ENCODE measurements around the gene WNT5B. TPM values are rescaled to one million over a fixed set of nuclear protein-coding genes. Genes with fewer than 3 reads are reported as not detected.

WNT5B gene
- total RNA-seq, 1 donor from 2014 or later: 11.3 TPM

DNA sequence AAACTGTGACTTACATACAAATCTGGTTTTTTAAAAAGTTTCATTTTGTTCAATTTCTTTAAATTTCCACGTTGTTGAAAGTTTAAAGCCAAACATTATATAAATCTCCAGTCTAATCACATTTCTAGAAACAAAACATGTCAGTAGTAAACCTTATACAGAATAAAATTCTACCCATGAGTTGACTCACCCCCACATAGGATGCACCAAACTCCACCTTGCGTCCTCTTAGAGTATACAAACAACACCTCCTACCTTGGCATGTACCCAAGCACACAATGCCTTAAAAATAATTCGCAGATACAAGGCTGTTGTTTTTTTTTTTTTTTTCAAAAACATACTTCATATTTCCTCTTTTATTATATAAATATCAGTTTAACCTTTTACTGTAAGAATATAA, 38.0 kb upstream of the WNT5B start:
- no peaks in the 10 kb centered on the region for H3K9me3 Mint-ChIP-seq
- H3K36me3 Mint-ChIP-seq: peaks cover 30% of the 10 kb centered on the region
- TF ChIP-seq, protein P1, sequence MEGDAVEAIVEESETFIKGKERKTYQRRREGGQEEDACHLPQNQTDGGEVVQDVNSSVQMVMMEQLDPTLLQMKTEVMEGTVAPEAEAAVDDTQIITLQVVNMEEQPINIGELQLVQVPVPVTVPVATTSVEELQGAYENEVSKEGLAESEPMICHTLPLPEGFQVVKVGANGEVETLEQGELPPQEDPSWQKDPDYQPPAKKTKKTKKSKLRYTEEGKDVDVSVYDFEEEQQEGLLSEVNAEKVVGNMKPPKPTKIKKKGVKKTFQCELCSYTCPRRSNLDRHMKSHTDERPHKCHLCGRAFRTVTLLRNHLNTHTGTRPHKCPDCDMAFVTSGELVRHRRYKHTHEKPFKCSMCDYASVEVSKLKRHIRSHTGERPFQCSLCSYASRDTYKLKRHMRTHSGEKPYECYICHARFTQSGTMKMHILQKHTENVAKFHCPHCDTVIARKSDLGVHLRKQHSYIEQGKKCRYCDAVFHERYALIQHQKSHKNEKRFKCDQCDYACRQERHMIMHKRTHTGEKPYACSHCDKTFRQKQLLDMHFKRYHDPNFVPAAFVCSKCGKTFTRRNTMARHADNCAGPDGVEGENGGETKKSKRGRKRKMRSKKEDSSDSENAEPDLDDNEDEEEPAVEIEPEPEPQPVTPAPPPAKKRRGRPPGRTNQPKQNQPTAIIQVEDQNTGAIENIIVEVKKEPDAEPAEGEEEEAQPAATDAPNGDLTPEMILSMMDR (conservative IDR thresholded peaks at IDR 0.05): peak; percentile 36
- no peak for DNase-seq (ENCODE audit: extremely low spot score, unreplicated experiment)
- H3K4me1 Mint-ChIP-seq (ENCODE audit: unreplicated experiment): peaks cover 40% of the 10 kb centered on the region
- peak overlapping the region; percentile 28 for H3K27ac Mint-ChIP-seq
- peak overlapping the region; percentile 88 for H3K4me3 Mint-ChIP-seq
- H3K27me3 Mint-ChIP-seq: peaks cover 4% of the 10 kb centered on the region

GRCh38 chr12:1591543-1591942, 37.5 kb upstream of the WNT5B start:
- no peak for DNase-seq (ENCODE audit: extremely low spot score, unreplicated experiment)
- H3K27me3 Mint-ChIP-seq: peaks cover 4% of the 10 kb centered on the region
- TF ChIP-seq, protein P1 (conservative IDR thresholded peaks at IDR 0.05): no peak
- H3K4me1 Mint-ChIP-seq (ENCODE audit: unreplicated experiment): peaks cover 40% of the 10 kb centered on the region
- peak overlapping the region; percentile 91 for H3K4me3 Mint-ChIP-seq
- H3K36me3 Mint-ChIP-seq: peaks cover 30% of the 10 kb centered on the region
- no peaks in the 10 kb centered on the region for H3K9me3 Mint-ChIP-seq
- H3K27ac Mint-ChIP-seq: peak overlapping the region; percentile 88

GRCh38 chr12:1592444-1593173, 36.4 kb upstream of the WNT5B start:
- peak overlapping the region; percentile 88 for H3K27ac Mint-ChIP-seq
- H3K4me1 Mint-ChIP-seq (ENCODE audit: unreplicated experiment): peaks cover 39% of the 10 kb centered on the region
- peaks cover 4% of the 10 kb centered on the region for H3K27me3 Mint-ChIP-seq
- TF ChIP-seq, protein P1 (conservative IDR thresholded peaks at IDR 0.05): peak; percentile 44
- H3K9me3 Mint-ChIP-seq: no peaks in the 10 kb centered on the region
- H3K36me3 Mint-ChIP-seq: peaks cover 30% of the 10 kb centered on the region
- DNase-seq (ENCODE audit: extremely low spot score, unreplicated experiment): no peak
- H3K4me3 Mint-ChIP-seq: peak overlapping the region; percentile 91

DNA sequence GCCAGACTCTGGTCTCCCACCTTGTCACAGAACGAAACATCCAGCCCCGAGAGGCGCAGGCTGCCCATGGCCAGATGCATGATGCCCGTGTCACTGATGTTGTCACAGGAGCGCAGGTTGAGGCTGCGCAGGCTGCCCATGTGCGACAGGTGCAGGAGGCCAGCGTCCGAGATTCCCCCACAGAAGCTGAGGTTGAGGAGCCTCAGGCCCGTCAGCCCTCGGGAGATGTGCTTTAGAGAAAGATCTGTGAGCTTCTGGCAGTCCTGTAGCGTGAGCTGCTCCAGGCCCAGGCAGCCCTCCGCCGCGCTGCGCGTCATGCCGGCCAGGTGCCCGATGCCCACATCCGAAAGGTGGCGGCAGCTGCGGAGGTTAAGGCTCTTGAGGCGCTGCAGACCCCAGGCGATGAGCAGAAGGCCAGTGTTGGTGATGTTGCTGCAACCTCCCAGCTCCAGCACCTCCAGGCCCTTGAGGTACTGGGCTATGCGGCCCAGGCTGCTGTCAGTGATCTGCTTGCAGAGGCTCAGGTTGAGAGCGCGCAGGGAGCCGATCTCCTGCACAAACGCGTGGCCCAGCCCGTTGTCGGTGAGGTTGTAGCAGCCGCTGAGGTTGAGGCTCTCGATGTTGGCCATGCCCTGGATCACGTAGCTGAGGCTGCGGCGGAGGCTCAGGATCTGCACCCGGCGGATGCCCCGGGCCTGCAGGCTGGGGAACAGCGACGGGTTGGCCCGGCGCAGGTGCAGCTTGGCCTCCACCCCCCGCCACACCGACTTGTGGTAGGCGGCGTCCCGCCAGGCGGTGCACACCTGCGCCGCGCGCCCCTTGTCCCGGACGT, 35.6 kb upstream of the WNT5B start:
- H3K36me3 Mint-ChIP-seq: peaks cover 28% of the 10 kb centered on the region
- TF ChIP-seq, protein P1 (conservative IDR thresholded peaks at IDR 0.05): no peak
- DNase-seq (ENCODE audit: extremely low spot score, unreplicated experiment): no peak
- H3K27ac Mint-ChIP-seq: peak overlapping the region; percentile 88
- no peaks in the 10 kb centered on the region for H3K9me3 Mint-ChIP-seq
- peaks cover 4% of the 10 kb centered on the region for H3K27me3 Mint-ChIP-seq
- H3K4me3 Mint-ChIP-seq: peak overlapping the region; percentile 91
- H3K4me1 Mint-ChIP-seq (ENCODE audit: unreplicated experiment): peaks cover 33% of the 10 kb centered on the region

- no peak for DNase-seq (ENCODE audit: extremely low spot score, unreplicated experiment)
- H3K27ac Mint-ChIP-seq: no peak overlapping the region
These were observed 35.1 kb upstream of the WNT5B start for GRCh38 chr12:1594006-1594260.

More at GRCh38 chr12:1594006-1594260, 35.1 kb upstream of the WNT5B start:
- TF ChIP-seq, protein P1 (conservative IDR thresholded peaks at IDR 0.05): no peak
- Mint-ChIP-seq H3K27me3 (peaks cover 4% of the 10 kb centered on the region), H3K9me3 (no peaks in the 10 kb centered on the region), H3K4me3 (peak overlapping the region; percentile 91), H3K36me3 (peaks cover 26% of the 10 kb centered on the region), H3K4me1 (ENCODE audit: unreplicated experiment) (peaks cover 28% of the 10 kb centered on the region)

Data from type B pancreatic cell (in vitro differentiated cells).